ENCODE measurements around the gene ARL14.
"Not testable (repeated sequence)": the region's sequence is repeated elsewhere in the genome, so short reads cannot be mapped to it uniquely, and the experiment has no call there.

Gene ARL14

DNA sequence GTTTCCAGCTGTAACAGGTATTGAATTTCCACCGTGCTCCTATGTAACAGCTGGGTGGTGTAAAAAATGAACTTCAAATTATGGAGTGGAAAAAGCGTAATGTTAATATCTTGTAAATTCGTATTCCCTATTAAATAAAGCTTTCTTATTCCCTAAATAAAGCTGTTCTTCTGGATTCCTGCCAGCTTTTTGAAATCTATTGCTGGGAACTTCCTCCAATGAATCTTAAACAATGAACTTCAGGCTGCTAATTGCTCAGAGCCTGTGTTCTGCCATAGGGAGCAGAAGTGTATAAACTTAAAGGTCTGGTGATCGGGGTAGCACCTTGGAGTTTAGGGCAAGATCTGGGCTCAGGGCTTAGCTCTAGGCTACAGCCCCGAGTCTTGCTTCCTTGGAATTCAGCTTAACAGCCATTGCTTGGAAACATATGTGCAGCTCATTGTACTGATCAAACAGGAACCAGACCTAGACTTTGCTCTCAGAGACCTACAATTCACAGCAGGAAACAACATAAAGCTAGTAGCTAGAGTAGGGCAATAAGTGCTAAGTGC, 1.4 kb downstream of the ARL14 start:
- no peak for DNase-seq

DNA sequence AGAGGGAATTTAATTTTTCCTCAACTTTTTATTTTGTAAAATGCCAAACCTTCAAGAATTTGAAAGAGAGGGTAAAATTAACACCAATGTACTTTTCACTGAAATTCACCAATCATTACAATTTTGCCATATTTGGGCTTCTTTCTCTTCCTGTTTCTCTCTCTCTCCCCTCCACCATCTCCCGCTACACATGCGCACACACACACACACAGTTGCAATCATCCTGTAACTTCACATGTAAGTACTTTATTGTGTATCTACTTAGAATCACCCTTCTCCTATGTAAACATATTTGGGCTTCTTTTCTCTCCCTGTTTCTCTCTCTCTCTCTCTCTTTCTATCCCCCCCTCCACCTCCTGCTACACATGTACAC, 7.4 kb downstream of the ARL14 start:
- no peak for DNase-seq

DNA sequence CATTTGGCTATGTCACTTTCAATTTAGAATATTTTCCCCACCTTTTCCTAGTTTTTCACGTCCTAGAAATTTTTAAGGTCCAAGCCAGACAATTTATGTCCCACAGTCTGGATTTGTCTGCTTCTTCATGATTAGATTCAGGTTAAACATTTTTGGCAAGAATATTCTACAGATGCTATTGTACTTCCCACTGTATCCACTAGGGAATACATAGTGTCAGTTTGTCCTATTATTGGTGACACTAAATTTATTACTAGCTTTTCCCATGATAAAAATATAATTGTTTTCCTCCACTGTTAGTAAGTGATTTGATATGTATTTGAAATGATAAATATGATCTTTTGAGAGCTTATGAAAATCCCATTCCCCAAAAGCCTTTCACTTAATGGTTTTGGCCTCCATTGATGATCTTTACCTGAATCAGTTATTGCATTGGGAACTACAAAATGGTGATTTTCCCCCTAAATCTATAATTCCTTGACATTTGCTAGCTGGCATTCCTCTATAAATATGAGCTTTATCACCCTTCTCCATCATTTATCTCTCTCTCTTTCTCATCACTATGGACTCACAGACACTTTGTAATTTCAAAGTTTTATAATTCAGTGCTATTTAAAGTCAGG, 8.3 kb downstream of the ARL14 start:
- DNase-seq = no peak

DNA sequence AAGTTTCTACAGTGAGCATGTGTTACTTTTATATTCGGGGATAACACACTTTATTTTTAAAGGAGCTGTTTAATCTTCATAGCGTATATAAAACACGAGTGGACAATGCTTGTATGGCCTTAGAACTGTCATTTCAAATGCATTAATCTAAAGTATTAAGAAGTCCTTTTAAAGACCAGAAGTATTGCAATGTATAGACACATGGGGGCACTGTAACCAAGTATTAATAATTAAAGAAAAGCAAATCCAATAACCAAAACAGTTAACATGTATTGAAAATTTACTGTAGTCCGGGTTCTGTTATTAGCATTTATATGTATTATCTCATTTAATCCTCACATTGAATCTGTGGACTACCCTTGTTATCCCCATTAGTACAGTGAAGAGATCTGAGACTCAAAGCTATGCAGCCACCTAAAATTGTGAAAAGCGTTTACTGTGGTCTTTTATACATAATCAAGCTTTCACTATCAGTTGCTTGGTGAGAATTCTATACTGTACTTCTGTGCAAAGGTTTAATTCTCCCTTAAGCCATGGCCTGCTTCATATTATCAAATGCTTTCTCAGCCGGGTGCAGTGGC, 10.1 kb downstream of the ARL14 start:
- DNase-seq = peak; percentile 8

DNA sequence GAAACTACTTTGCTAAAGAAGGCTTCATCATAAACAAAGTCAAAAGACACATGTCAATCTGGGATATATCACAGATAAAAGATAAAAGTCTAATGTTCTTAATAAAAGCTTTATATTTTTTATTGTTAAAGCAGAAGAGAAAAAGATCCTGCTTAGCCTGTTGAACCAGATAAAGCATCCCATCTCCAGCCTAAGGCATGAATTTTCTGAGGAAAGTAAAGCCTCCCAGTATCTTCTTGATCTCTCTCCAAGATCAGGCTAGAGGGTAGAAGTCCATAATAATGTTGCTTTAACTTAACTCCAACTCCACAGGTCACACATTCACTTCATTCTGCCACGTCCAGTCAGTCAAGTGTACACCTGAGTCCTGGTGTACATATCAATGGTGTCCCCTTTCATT, 14.2 kb downstream of the ARL14 start:
- no peak for DNase-seq

DNA sequence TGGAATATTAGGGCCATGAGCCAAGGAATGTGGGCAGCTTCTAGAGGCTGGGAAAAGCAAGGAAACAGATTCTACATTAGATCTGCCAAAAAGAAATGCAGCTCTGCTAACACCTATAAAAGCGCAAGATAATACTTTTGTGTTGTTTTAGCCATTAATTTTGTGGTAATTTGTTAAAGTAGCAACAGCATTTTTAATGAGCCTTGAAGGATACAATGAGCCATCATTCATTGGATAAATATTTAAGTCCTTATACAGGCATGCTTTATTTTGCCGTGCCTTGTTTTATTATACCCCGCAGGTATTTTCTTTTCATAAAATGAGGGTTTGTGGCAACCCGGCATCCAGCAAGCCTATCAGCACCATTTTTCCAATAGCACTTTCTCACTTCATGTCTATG, 15.0 kb downstream of the ARL14 start:
- DNase-seq = no peak

DNA sequence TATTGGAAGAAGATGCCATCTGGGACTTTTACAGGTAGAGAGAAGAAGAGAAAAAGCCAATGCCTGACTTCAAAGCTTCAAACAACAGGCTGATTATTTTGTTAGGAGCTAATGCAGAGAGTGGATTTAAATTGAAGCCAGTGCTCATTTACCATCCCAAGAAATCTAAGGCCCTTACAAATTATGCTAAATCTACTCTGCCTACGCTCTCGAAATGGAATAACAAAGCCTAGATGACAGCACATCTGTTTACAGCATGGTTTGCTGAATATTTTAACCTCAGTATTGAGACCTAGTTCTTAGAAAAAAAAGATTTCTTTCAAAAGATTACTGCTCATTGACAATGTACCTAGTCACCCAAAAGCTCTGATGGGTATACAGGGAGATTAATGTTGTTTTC, 16.2 kb downstream of the ARL14 start:
- DNase-seq = no peak

DNA sequence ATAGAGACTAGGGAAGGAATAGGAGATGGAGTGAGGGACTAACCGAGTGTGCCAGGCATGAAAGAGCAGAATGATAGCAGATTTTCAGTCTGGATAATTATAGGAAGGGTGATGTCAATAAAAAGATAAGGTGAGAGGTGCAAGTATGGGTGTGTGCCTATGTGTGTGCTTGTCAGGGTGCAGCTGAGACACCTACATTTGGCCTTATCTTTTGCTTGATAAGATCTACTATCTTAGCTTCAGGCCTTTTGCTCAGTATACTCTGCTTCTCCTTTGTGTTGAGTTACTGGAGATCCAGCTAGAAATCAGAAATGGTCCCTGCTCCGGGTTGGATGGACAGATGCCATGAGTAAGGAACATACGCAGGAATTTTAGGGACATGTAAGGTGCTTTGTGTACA, 17.4 kb downstream of the ARL14 start:
- no peak for DNase-seq

DNA sequence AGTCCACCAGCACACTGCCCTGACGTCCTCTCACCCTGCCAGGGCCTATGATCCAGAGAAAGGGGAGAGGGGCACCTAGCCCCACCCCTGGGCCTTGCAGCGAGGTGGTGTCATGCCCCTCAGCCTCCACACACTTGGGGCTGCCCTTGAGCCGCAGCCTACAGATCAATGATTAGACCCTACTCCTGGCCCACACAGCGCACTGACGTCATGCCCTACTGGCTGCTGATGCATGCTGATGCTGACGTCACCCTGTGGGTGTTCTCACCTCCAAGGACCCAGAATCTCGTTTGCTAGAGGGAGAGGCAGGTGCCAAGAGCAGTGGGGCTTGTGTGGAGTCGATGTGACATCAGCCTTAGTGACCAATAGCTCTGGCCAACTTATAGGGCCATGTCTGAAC, 18.0 kb downstream of the ARL14 start:
- no peak for DNase-seq

DNA sequence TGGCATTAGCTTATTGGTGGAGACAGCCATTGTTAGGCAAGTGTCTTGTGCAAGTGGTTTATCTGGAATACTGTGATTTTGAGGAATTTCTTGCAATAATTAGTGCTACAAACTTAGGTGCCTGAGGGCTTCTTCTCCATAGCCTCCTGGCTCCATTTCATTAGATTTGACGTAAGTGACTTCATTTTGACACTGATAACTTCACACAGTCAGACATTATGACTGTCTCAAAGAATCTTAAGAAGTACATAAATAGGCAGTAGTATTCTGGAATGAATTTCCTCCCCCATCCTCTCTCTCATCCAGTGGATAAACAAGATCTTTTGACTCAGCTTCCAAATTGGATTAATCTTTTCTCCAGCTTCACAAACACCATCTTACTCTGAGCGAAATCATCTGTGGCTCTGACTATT, 19.0 kb downstream of the ARL14 start:
- no peak for DNase-seq

DNA sequence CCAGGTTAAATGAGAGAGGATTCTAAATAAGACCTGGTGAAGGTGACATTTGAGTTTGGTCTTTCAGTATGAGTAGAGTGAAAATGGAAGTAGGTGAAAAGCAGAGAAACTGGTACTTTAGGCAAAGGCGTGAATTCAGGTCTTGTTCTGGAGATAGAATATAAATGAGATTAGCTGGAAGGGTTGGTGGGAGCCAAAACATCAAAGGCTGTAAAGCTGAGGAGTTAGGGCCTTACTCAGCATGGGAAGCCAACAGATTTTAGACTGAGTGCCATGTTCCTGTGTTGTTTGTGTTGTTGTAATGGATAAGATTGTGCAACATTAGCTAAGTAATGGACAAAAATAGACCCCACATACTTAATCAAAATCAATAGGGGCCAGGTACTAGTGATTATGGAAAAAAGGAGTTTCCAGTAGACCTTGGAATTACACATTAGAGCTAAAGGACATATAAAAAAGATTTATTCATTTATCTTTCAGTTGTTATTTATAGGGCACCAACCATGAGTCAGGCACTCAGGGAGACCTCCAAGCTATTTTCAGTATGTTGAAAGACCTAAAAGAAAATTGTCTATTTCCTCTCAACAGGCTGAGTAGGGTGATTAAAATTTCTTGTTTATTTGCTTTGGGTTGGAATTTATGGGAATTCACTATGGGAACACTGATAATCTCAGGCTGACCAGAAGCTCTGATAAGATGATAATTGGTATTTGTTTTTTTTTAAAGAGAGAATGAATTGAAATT, 20.8 kb downstream of the ARL14 start:
- no peak for DNase-seq

DNA sequence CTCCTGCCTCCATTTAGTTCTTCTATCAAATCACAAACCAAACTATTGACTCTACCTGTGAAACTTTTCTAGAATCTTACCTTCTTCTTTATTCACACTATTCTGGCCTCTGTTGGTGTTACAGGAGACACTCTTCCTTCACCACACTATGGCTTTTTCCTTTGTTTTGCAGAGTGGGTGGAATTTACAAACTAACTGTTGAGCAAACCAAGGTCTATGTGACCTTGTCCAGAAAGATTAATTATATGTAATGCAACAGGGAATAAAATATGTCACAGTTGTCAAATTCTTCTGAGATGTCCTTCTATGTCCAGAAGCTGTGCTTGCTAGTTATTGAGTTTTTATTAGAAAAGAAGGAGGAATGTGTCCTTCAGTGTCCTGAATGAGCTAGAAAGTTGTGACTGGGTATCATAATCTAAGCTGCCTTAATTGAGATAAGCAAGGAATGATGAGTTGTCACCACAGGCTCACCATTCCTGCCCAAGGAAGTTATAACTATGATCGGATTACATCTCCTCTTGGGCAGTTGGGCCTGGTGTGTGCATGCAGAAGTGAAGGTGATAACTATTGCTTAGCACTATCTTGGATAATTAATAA, 21.7 kb downstream of the ARL14 start:
- no peak for DNase-seq

DNA sequence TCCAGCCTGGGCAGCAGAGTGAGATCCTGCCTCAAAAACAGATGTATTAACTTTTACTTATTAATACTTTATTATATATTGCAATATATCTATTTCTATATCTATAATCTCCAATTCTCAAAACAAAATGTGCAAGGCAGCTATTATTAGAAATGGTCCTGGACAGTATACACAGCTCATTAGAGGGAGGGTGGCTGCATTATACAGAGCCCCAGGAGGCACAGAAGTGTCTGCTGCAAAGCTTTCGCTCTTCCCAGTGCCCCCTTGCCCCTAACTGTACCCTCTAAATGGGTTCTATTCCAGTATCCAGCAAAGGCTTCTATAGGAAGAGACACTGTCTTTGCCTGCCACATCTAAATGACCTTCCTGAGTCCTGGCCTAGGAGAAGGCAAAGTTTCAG, 24.5 kb downstream of the ARL14 start:
- no peak for DNase-seq

DNA sequence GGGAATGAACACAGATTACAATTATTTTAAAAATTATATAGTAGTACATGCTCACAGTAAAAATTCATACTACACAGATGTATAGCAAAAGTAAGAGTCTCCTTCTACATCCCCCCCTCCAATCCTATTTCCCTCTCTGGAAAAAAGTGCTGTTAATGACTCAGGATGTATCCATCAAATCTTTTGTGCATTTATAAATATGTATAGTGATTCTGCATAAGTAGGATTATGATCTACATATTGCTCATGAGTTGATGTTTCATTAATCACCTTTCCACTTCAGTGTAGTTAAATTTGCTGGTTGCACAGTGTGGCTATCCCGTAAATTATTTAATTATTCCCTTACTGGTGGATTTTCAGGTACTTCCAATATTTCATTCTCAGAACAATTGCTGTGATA, 25.3 kb downstream of the ARL14 start:
- DNase-seq = no peak

DNA sequence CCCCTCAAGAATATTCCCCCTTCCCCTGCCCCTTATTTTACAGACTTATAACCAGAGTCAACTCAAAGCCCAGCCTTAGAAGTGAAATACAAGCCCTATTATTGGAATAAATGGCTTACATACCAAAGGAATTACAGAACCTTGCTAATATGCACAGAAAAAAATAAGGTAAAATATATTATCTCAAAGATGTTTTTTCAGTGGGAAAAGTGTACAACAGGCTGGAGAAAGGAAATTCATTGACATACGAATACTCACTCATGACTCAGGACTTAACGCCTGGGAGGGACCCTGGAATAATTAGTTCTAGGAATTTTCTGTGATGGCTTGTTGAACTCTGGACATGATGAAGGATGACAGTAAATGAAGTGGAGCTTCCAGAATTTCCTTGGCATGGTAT, 27.0 kb downstream of the ARL14 start:
- no peak for DNase-seq

DNA sequence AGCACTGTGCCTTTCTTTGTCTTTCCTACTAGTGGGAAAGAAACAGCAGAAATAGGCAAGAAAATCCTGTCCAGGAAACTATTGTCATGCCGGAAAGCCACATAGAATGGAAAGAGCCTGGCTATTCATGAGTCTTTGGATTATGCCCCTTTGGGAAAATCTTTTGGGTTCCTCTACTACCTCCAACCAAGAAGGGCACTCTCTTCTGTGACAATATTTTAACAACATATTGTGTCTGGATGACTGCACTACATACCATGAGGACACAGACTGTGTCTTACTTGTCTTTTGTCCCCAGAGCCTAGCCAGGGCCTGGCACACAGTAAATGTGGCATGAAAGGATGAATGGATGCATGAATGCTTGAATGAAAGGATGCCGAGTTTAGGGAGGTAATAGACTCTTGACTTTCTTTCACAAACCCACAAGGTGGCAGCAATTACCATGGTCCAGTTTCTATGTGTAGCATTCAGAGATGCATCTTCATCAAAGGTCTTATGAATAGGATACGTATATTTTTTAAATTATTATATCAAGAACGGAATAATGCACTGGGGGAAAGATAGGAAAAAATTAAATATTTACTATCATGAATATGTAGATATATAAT, 30.3 kb downstream of the ARL14 start:
- peak; percentile 61 for DNase-seq

DNA sequence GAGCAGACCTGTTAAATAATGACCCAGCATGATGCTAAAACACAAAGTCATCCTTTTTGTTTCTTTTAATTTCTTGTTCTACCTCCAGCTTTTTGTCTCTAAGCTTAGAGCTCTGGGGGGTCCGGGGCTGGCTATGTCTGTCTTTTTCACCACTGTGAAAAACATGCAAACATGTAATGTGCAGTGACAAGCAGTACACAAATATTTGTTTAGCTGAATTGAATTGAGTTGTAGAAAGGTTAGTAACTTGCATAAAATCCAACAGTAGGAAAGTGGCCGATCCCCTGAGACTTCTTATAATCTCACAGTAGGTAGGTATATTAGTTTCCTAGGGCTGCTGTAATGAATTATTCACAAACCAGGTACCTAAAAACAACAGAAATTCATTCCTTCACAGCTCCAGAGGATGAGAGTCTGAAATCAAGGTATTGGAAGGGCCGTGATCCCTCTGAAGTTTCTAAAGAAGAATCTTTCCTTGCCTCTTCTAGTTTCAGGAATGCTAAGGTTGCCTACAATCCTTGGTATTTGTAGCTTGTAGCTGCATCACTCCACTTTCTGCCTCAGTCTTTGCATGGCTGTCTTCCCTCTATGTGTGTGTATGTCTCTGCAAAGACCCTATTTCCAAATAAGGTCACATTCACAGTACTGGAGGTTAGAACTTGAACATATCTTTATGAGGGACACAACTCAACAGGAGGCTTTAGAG, 32.7 kb downstream of the ARL14 start:
- no peak for DNase-seq

DNA sequence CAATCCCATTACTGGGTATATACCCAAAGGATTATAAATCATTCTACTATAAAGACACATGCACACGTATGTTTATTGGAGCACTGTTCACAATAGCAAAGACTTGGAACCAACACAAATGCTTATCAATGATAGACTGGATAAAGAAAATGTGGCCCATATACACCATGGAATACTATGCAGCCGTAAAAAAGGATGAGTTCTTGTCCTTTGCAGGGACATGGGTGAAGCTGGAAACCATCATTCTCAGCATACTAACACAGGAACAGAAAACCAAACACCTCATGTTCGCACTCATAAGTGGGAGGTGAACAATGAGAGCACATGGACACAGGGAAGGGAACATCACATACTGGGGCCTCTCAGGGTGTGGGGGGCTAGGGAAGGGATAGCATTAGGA, 36.2 kb downstream of the ARL14 start:
- DNase-seq = not testable (repeated sequence)

DNA sequence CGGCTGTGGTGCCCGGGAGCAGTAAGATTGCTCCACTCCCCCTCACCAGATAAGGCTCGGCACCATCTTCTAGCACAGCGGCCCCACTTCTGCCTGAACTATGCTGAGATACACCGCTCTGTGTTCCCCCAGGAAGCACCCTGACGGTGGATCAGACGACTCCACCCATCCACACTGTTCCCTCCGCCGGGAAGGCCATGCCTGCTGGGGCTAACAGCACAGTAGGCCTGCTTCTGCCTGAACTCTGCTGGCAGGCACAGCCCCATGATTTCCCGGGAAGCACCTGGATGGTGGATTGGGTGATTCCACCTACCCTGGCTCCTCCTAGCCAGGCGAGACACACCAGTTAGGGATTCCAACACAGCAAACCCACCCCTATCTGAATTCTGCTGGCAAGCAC, 42.8 kb downstream of the ARL14 start:
- no peak for DNase-seq

DNA sequence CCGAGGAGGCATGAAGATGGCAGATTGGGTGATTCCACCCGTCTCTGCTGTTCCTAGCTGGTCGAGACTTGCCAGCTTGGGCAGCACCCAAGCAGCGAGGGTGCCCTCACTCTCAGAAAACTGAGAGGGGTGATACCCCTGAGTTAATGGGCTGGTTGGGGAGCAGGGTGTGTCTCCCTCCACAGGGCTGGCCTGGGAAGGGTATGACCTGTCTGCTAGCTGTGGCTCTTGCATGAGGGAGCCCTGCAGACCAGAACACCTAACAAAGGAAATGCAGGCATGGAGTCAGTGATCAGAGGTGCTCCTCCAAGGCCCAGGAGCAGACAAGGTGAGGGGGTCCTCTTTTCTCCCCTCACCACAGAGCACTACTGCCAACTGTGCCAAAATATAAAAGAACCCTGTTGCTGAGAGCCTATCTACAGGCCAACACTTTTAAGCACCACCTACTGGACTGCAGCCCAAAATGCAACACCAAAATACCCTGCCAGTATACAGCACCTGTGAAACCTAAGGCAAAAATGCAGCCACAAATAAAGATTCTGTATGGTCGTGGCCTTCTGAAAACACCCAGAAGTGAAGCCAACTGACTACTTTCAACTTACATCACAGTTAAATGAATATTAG, 43.3 kb downstream of the ARL14 start:
- DNase-seq = no peak

DNA sequence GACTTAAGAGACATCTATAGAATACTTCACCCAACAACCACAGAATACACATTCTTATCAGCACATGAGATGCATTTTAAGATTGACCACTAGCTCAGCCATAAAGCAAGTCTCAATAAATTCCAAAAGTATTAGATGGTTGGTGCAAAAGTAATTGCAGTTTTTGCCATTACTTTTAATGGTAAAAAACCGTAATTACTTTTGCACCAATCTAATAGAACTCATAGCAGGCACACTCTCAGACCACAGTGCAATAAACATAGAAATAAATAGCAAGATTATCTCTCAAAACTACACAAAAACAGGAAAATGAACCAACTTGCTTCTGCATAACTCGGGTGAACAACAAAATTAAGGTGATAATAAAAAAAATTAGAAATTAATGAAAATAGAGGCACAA, 45.4 kb downstream of the ARL14 start:
- DNase-seq = no peak

DNA sequence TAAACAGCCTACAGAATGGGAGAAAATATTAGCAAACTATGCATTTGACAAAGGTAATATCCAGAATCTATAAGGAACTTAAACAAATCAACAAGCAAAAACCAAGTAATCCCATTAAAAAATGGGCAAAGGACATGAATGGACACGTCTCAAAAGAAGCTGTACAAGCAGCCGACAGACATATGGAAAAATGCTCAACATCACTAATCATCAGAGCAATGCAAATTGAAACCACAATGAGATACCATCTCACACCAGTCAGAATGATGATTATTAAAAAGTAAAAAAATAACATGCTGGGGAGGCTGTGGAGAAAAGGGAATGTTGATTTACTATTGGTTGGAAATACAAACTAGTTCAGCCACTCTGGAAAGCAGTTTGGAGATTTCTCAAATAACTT, 48.4 kb downstream of the ARL14 start:
- DNase-seq = no peak

Measured in CD4-positive, alpha-beta T cell treated with Interleukin-21 for 1 hour (primary cell).